Smooth muscle cell (in vitro differentiated cells): ENCODE measurements around the gene ZBTB45. TPM values are rescaled to one million over a fixed set of nuclear protein-coding genes. Genes with fewer than 3 reads are reported as not detected.

ENCODE experiments used
- DNase-seq: peaks from one replicate; lab custom pipeline; 2025; ENCODE audit not compliant: unreplicated experiment; lab: John Stamatoyannopoulos, UW
- H2AFZ ChIP-seq: fragments of 200-600 bp; sonication (generic); 2 replicates; pipeline ENCODE4 v1.6.0; 2016; ENCODE audit warnings: antibody characterized with exemption, low read depth, mild to moderate bottlenecking
- H3F3A ChIP-seq: fragments of 200-600 bp; sonication (generic); 2 replicates; pipeline ENCODE4 v1.6.0; 2017; ENCODE audit warnings: antibody characterized with exemption, low read depth
- H3K27ac ChIP-seq: fragments of 200-600 bp; sonication (generic); 2 replicates; pipeline ENCODE4 v1.5.1; 2016; ENCODE audit warnings: low read depth, mild to moderate bottlenecking
- H3K27me3 ChIP-seq: fragments of 200-600 bp; sonication (generic); 2 replicates; pipeline ENCODE4 v1.6.1; 2016; ENCODE audit warnings: low read depth, mild to moderate bottlenecking
- H3K36me3 ChIP-seq: fragments of 200-600 bp; sonication (generic); 2 replicates; pipeline ENCODE4 v1.5.1; 2016; ENCODE audit warnings: low read depth
- H3K4me1 ChIP-seq: fragments of 200-600 bp; sonication (generic); 2 replicates; pipeline ENCODE4 v1.5.1; 2016; ENCODE audit warnings: low read depth
- H3K4me2 ChIP-seq: fragments of 200-600 bp; sonication (generic); 2 replicates; pipeline ENCODE4 v1.6.0; 2016; ENCODE audit warnings: mild to moderate bottlenecking
- H3K4me3 ChIP-seq: fragments of 200-600 bp; sonication (generic); 2 replicates; pipeline ENCODE4 v1.5.1; 2016; ENCODE audit warnings: mild to moderate bottlenecking
- H3K79me2 ChIP-seq: fragments of 200-600 bp; sonication (generic); 2 replicates; pipeline ENCODE4 v1.6.0; 2016; ENCODE audit warnings: low read depth, mild to moderate bottlenecking
- H3K9ac ChIP-seq: fragments of 200-600 bp; sonication (generic); 2 replicates; pipeline ENCODE4 v1.6.0; 2016; ENCODE audit warnings: low read depth
- H3K9me3 ChIP-seq: fragments of 200-600 bp; sonication (generic); replicated peaks from 2 replicates; pipeline ENCODE4 v1.5.1; 2016; ENCODE audit warnings: low read depth
- H4K20me1 ChIP-seq: fragments of 200-600 bp; sonication (generic); 2 replicates; pipeline ENCODE4 v1.6.0; 2016; ENCODE audit warnings: low read depth
- WGBS: methylation state at CpG from one replicate; pipeline ENCODE4 v1.1.7; 2016; ENCODE audit warnings: low lambda C conversion rate; 5-methylcytosine and 5-hydroxymethylcytosine counted together
- polyA plus RNA-seq: library from polyadenylated mRNA; unstranded; fragments of >200 nt; fragmentation: Nextera tagmentation; extraction: Ambion mirVana; gene quantifications from 2 replicates; pipeline ENCODE4 v1.2.1, GENCODE V29; 2016
- total RNA-seq: library from RNA; depleted of rRNA; stranded (reverse); fragments of >200 nt; gene quantifications from 2 replicates; pipeline ENCODE4 v1.2.3, GENCODE V29; 2014
- TF ChIP-seq, protein P1 (sequence below): fragments of 200-600 bp; sonication (generic); IDR thresholded peaks from 2 replicates; pipeline ENCODE4 v1.5.1; 2017; ENCODE audit warnings: borderline replicate concordance, mild to moderate bottlenecking, antibody characterized with exemption; ENCODE audit not compliant: insufficient read depth, poor library complexity, severe bottlenecking

The ZBTB45 gene
- total and polyA plus RNA-seq, 2 experiments from 2014 or later, result 8.7 to 23.7 TPM

- Histone ChIP-seq H3K27ac (no peak overlapping the region), H2AFZ (no peak overlapping the region), H3K9ac (no peak overlapping the region), H3K4me1 (no peaks in the 10 kb centered on the region), H3K27me3 (no peaks in the 10 kb centered on the region), H3F3A (no peaks in the 10 kb centered on the region), H3K4me3 (no peak overlapping the region), H3K9me3 (no peaks in the 10 kb centered on the region), H3K4me2 (no peak overlapping the region), H4K20me1 (no peaks in the 10 kb centered on the region), H3K36me3 (no peaks in the 10 kb centered on the region), H3K79me2 (no peaks in the 10 kb centered on the region)
- TF ChIP-seq, protein P1, sequence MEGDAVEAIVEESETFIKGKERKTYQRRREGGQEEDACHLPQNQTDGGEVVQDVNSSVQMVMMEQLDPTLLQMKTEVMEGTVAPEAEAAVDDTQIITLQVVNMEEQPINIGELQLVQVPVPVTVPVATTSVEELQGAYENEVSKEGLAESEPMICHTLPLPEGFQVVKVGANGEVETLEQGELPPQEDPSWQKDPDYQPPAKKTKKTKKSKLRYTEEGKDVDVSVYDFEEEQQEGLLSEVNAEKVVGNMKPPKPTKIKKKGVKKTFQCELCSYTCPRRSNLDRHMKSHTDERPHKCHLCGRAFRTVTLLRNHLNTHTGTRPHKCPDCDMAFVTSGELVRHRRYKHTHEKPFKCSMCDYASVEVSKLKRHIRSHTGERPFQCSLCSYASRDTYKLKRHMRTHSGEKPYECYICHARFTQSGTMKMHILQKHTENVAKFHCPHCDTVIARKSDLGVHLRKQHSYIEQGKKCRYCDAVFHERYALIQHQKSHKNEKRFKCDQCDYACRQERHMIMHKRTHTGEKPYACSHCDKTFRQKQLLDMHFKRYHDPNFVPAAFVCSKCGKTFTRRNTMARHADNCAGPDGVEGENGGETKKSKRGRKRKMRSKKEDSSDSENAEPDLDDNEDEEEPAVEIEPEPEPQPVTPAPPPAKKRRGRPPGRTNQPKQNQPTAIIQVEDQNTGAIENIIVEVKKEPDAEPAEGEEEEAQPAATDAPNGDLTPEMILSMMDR, result no peak
- DNase-seq, result no peak
- WGBS, result 85% methylated on average over 10 of the region's 10 CpGs
Measured at GRCh38 chr19:58531034-58531840, 11.6 kb upstream of the ZBTB45 start.

DNA sequence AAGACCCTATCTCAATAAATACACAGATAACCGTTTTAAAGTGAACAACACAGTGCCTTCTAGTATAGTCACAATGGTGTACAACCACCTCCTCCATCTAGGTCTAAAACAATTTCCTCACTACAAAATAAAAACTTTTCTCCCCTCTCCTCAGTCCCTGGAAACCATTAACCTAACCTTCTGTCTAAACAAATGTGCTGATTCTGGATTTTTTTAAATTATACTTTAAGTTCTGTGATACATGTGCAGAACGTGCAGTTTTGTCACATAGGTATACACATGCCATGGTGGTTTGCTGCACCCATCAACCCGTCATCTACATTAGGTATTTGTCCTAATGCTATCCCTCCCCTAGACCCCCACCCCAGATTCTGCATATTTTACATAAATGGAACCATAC is 9.8 kb upstream of the ZBTB45 start:
- Histone ChIP-seq H4K20me1 (no peaks in the 10 kb centered on the region), H3K4me1 (no peaks in the 10 kb centered on the region), H3K36me3 (no peaks in the 10 kb centered on the region), H3K27me3 (no peaks in the 10 kb centered on the region), H3K4me3 (no peak overlapping the region), H3K9me3 (no peaks in the 10 kb centered on the region), H3K79me2 (no peaks in the 10 kb centered on the region), H3K9ac (no peak overlapping the region), H3K27ac (no peak overlapping the region), H3F3A (no peaks in the 10 kb centered on the region), H2AFZ (no peak overlapping the region), H3K4me2 (no peak overlapping the region)
- TF ChIP-seq, protein P1, result no peak
- no peak for DNase-seq
- 83% methylated on average over 3 of the region's 3 CpGs for WGBS

GRCh38 chr19:58522709-58523108 is 3.1 kb upstream of the ZBTB45 start:
- H3K36me3 ChIP-seq, result no peaks in the 10 kb centered on the region
- H3K27me3 ChIP-seq, result no peaks in the 10 kb centered on the region
- H3K79me2 ChIP-seq, result peaks cover 11% of the 10 kb centered on the region
- H3K4me3 ChIP-seq, result no peak overlapping the region
- TF ChIP-seq, protein P1, result no peak
- no peak overlapping the region for H3K27ac ChIP-seq
- H3K4me2 ChIP-seq, result no peak overlapping the region
- DNase-seq, result no peak
- H3K9ac ChIP-seq, result no peak overlapping the region
- H3K9me3 ChIP-seq, result no peaks in the 10 kb centered on the region
- H3F3A ChIP-seq, result no peaks in the 10 kb centered on the region
- WGBS, result 82% methylated on average over 3 of the region's 3 CpGs
- peaks cover 10% of the 10 kb centered on the region for H3K4me1 ChIP-seq
- H2AFZ ChIP-seq, result no peak overlapping the region
- H4K20me1 ChIP-seq, result peaks cover 4% of the 10 kb centered on the region

DNA sequence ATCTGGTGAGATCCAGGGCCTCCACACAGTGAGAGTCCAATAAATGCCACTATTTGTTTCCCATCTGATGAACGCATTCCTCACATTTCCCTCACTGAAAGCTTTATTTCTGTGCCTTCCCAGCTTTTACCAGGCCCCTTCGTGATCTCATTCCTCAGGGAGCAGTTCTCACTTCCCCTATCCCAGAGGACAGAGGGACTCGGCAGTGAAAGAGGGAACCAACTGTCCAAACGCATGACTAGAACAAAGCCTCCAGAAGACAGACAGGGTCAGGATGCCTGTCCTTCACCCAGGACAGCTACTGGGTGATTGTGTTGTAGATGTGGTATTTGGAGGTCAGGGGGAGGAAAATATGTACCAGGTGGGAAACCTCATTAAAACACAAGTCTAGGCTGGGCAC is 2.0 kb upstream of the ZBTB45 start:
- no peaks in the 10 kb centered on the region for H3K9me3 ChIP-seq
- H3K4me2 ChIP-seq, result no peak overlapping the region
- H3K27ac ChIP-seq, result peak overlapping the region; percentile 56
- no peaks in the 10 kb centered on the region for H3F3A ChIP-seq
- peaks cover 10% of the 10 kb centered on the region for H3K4me1 ChIP-seq
- no peak overlapping the region for H2AFZ ChIP-seq
- 69% methylated on average over 4 of the region's 4 CpGs for WGBS
- TF ChIP-seq, protein P1, result no peak
- no peaks in the 10 kb centered on the region for H3K27me3 ChIP-seq
- DNase-seq, result no peak
- no peaks in the 10 kb centered on the region for H3K36me3 ChIP-seq
- H3K4me3 ChIP-seq, result no peak overlapping the region
- peaks cover 22% of the 10 kb centered on the region for H3K79me2 ChIP-seq
- H3K9ac ChIP-seq, result no peak overlapping the region
- H4K20me1 ChIP-seq, result peaks cover 4% of the 10 kb centered on the region
